K562 (cell line): Measurements from ENCODE around the gene CCDC194. TPM values are rescaled to one million over a fixed set of nuclear protein-coding genes. Genes with fewer than 3 reads are reported as not detected.
A peak's percentile ranks its signal among the peaks of the same experiment; 100 is the strongest.

Source experiments
- BRCA1 ChIP-seq, 2 experiments: fragments of 450-650 bp in 1 of 2; sonication (generic) in 1 of 2; formaldehyde crosslinking in 1 of 2; IDR thresholded peaks; 2 replicates each; pipeline versions ENCODE4 v1.5.0 to v1.6.1; 2017 to 2020; ENCODE audit warnings: mild to moderate bottlenecking in 1 of 2, missing genetic modification reagents in 1 of 2
- CC2D1A ChIP-seq: fragments of 450-650 bp; IDR thresholded peaks from 2 replicates; pipeline ENCODE4 v1.6.1; 2017; ENCODE audit warnings: mild to moderate bottlenecking
- ETV5 ChIP-seq: sonication (generic); formaldehyde crosslinking; IDR thresholded peaks from 2 replicates; pipeline ENCODE4 v1.4.0; 2020; ENCODE audit warnings: low read depth, mild to moderate bottlenecking, missing genetic modification reagents
- EWSR1 ChIP-seq: fragments of 450-650 bp; IDR thresholded peaks from 2 replicates; pipeline ENCODE4 v1.6.1; 2018; ENCODE audit warnings: borderline replicate concordance, mild to moderate bottlenecking, low read depth, moderate library complexity; ENCODE audit not compliant: partially characterized antibody
- FOXM1 ChIP-seq, 2 experiments: fragments of 450-650 bp in 1 of 2; sonication (generic) in 1 of 2; formaldehyde crosslinking in 1 of 2; IDR thresholded peaks; 2 replicates each; pipeline versions ENCODE4 v1.6.1 to v1.9.0; 2017 to 2022; ENCODE audit warnings: low read depth in 2 of 2, mild to moderate bottlenecking in 2 of 2, missing genetic modification reagents in 1 of 2, moderate library complexity in 1 of 2
- HOMEZ ChIP-seq: fragments of 250-450 bp; sonication (Bioruptor Pico); IDR thresholded peaks from 2 replicates; pipeline ENCODE4 v1.4.0; 2020; ENCODE audit warnings: mild to moderate bottlenecking, moderate library complexity
- MGA ChIP-seq: fragments of 450-650 bp; IDR thresholded peaks from 2 replicates; pipeline ENCODE4 v1.6.1; 2016; ENCODE audit warnings: mild to moderate bottlenecking, moderate library complexity
- PTTG1 ChIP-seq: fragments of 450-650 bp; IDR thresholded peaks from 2 replicates; pipeline ENCODE4 v1.6.1; 2016; ENCODE audit warnings: low read depth, mild to moderate bottlenecking, missing genetic modification characterization, missing compliant biosample characterization
- ZBTB12 ChIP-seq: fragments of 250-450 bp; sonication (Bioruptor Pico); IDR thresholded peaks from 2 replicates; pipeline ENCODE4 v1.4.0; 2020
- ZFPM2 ChIP-seq: fragments of 250-450 bp; sonication (Bioruptor Pico); IDR thresholded peaks from 2 replicates; pipeline ENCODE4 v1.5.1; 2022; ENCODE audit warnings: mild to moderate bottlenecking
- ZNF165 ChIP-seq: fragments of 250-450 bp; sonication (Bioruptor Pico); IDR thresholded peaks from 2 replicates; pipeline ENCODE4 v1.4.0; 2020; ENCODE audit warnings: borderline replicate concordance
- ZNF507 ChIP-seq: conservative IDR thresholded peaks from 2 replicates; pipeline ENCODE4 v1.6.1; 2017; ENCODE audit warnings: missing genetic modification characterization, missing compliant biosample characterization
- polyA plus RNA-seq, 8 experiments: library from polyadenylated mRNA; depleted of rRNA in 4 of 8; stranded (reverse) in 5 of 8; unstranded in 3 of 8; fragments of >200 nt; fragmentation: Nextera tagmentation in 2 of 8; fragmentation: Illumina TruSeq in 1 of 8; extraction: Ambion mirVana in 2 of 8; extraction: Trizol in 1 of 8; gene quantifications; 2 replicates each; pipeline versions ENCODE4 v1.2.1 to v1.2.3, GENCODE V29; 2011 to 2014; ENCODE audit warnings: inconsistent platforms in 1 of 8, missing spikeins in 1 of 8
- total RNA-seq, 7 experiments: library from RNA; depleted of rRNA in 6 of 7; stranded (reverse); fragments of >200 nt in 6 of 7; fragmentation: Illumina TruSeq in 2 of 7; extraction: Trizol in 2 of 7; gene quantifications; 2 replicates each; pipeline versions ENCODE4 v1.2.1 to v1.2.3, GENCODE V29; 2011 to 2021; ENCODE audit warnings: low replicate concordance in 1 of 7

The CCDC194 gene
- total and polyA plus RNA-seq, 9 of the 15 experiments (the other 6 are each of a cell fraction or from before 2014, with no cell fraction given): 0.13 to 1.3 (median 0.39) TPM; not detected in 3

- no peak for TF ChIP-seq ZNF165 (CRISPR knock-in tag)
- no peak for TF ChIP-seq BRCA1 (IDR thresholded peaks at IDR 0.05)
- TF ChIP-seq BRCA1 (CRISPR knock-in tag; IDR thresholded peaks at IDR 0.05): no peak
- TF ChIP-seq ZNF507 (tag): no peak
- TF ChIP-seq EWSR1: no peak
- 0 out of 2 replicates have a peak, but pooled peaks have one; percentile 27 for TF ChIP-seq FOXM1 (IDR thresholded peaks at IDR 0.05; ENCODE audit: low read depth)
- no peak for TF ChIP-seq FOXM1 (CRISPR knock-in tag; IDR thresholded peaks at IDR 0.05; ENCODE audit: low read depth)
- TF ChIP-seq CC2D1A: no peak
- peak; percentile 85; the same call in 1 of the 2 replicates for TF ChIP-seq ETV5
- no peak for TF ChIP-seq PTTG1 (tag)
- TF ChIP-seq MGA: no peak
- peak; percentile 65 for TF ChIP-seq ZBTB12 (CRISPR knock-in tag)
- no peak for TF ChIP-seq HOMEZ (CRISPR knock-in tag)
- no peak for TF ChIP-seq ZFPM2
These were observed 25.9 kb upstream of the CCDC194 start, which contains the start of gene MVB12A (continued) for GRCh38 chr19:17419621-17420474.
